DND-41 (cell line): Measurements from ENCODE around the gene TIGIT.

Experiments used
- CTCF ChIP-seq: IDR thresholded peaks from 2 replicates; pipeline ENCODE4 v1.5.1; 2012; ENCODE audit warnings: borderline replicate concordance, low read length, moderate library complexity, mild to moderate bottlenecking; ENCODE audit not compliant: poor library complexity, severe bottlenecking; ENCODE audit errors: extremely low read depth
- EZH2 ChIP-seq: IDR thresholded peaks from 3 replicates; pipeline ENCODE4 v1.6.1; 2012; ENCODE audit warnings: borderline replicate concordance, low read depth, mild to moderate bottlenecking, moderate library complexity, low read length, inconsistent platforms; ENCODE audit not compliant: severe bottlenecking

- TF ChIP-seq EZH2 (no peak), CTCF (peak; percentile 96)
Observed at GRCh38 chr3:114290911-114291901, 2.6 kb upstream of the TIGIT start.
